ENCODE data around the gene PVALB.
"Not testable (repeated sequence)": the region's sequence is repeated elsewhere in the genome, so short reads cannot be mapped to it uniquely, and the experiment has no call there.

The PVALB gene

DNA sequence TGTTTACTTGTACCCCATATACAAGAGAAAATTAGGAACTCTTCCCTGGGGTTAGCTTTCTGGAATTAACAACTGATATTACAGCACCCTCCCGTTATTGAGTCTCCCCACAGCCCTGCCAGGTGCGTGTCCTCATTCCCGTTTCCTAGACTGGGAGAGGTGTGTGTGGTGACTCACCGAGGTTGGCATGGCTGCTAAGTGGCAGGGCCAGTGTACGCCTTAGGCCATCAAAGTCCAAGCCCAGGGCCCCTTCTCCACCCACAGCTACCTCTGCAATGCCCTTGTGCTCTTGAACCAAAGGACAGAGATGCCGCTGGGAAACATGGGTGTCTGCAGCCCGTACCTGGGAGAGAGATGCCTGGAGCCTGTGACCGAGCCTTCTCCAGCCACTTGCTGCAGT is 53.3 kb downstream of the PVALB start:
- Mint-ChIP-seq H3K4me1 (no peaks in the 10 kb centered on the region), H3K4me3 (no peak overlapping the region), H3K9me3 (no peaks in the 10 kb centered on the region), H3K36me3 (no peaks in the 10 kb centered on the region), H3K27ac (no peak overlapping the region), H3K27me3 (no peaks in the 10 kb centered on the region)

DNA sequence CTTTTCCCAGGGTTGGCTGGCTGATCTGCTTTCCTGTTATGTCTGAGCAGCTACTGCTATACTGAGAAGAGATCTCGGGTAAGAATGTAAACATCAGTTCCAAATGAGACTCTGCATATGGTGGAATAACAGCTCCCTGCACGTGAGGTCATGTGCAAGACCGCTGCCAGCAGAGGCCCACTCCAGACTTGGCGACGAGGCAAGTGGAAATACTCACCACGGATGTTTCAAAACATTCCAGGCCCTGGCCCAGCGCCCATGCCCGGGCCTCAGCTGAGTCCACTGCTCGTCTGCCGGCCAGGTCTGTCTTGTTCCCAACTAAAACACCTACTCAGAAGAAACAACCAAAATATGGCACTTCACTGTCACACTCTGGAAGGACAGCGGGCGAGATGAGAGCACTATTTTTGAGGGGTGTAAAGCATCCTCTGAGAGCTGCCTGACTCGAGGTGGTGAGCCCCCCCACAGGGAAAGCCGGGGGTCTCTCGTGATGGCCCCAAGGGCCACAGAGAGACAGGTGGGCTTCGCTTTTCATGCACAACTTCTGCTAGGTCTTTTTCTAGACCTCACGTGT is 54.1 kb downstream of the PVALB start:
- Mint-ChIP-seq H3K4me3 (no peak overlapping the region), H3K9me3 (no peaks in the 10 kb centered on the region), H3K36me3 (no peaks in the 10 kb centered on the region), H3K27me3 (no peaks in the 10 kb centered on the region), H3K27ac (no peak overlapping the region), H3K4me1 (no peaks in the 10 kb centered on the region)

DNA sequence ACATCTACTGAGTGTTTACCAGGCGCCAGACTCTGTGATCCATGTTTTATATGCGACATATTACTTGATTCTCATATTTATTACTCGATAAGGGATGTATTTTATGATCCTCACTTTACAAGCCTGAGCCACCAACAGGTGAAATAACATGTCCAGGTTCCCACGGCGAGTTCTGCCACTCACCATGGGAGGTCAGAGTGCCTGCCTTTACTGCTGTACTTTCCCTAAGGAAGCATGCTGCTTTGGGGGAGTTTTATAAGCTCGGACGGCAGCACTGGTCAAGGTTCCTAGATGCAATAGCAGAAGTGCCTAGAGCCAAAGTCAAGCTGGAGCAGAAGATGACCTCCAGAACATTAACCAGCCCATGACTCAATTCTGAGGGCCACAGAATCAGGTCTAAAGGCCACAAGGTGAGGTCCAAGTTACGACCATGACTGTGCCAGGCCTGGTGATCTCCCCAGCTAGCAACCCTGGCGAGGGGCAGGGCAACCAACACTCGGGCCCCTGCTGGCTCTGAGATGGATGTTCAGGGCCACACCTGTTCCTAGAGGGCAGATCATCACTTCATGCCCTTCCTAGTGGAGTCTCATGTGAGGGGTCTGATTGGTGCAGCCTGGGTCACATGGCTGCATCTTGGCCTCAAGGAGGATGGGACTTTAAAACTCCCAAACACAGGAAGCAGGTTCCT is 55.1 kb downstream of the PVALB start:
- Mint-ChIP-seq H3K4me1 (peaks cover 4% of the 10 kb centered on the region), H3K27ac (no peak overlapping the region), H3K27me3 (no peaks in the 10 kb centered on the region), H3K4me3 (no peak overlapping the region), H3K9me3 (no peaks in the 10 kb centered on the region), H3K36me3 (no peaks in the 10 kb centered on the region)

GRCh38 chr22:36760786-36761185 is 56.0 kb downstream of the PVALB start:
- Mint-ChIP-seq H3K4me3 (no peak overlapping the region), H3K27me3 (no peaks in the 10 kb centered on the region), H3K36me3 (no peaks in the 10 kb centered on the region), H3K4me1 (peaks cover 4% of the 10 kb centered on the region), H3K9me3 (no peaks in the 10 kb centered on the region), H3K27ac (no peak overlapping the region)

- H3K27ac Mint-ChIP-seq: no peak overlapping the region
- no peaks in the 10 kb centered on the region for H3K27me3 Mint-ChIP-seq
- H3K9me3 Mint-ChIP-seq: no peaks in the 10 kb centered on the region
- H3K4me1 Mint-ChIP-seq: peaks cover 4% of the 10 kb centered on the region
- no peaks in the 10 kb centered on the region for H3K36me3 Mint-ChIP-seq
- H3K4me3 Mint-ChIP-seq: no peak overlapping the region
These were observed 57.2 kb downstream of the PVALB start for GRCh38 chr22:36759481-36760159.

DNA sequence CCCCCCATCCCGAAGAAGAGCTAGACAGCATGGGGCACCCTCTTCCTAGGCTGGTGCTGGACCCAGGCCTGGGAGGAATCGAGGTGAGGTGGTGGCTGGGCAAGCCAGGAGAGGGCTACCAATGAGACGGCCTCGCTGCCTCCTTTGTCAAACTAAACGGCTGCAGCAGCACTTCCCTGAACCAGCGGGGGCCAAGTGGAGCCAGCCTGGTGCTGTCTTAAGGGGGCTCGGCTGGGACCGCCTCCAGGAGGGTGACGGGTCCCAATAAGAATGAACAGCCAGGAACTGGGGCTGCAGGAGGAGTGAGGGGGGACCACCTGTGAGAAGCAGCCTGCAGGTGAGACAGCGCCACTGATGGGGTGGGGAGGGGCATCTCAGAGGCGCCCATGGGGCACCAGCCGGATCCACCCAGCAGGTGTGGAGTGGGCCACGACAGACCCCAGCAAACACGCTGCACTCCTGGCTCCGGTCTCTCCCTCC is 58.0 kb downstream of the PVALB start:
- no peak overlapping the region for H3K27ac Mint-ChIP-seq
- H3K4me1 Mint-ChIP-seq: peaks cover 4% of the 10 kb centered on the region
- H3K4me3 Mint-ChIP-seq: no peak overlapping the region
- H3K27me3 Mint-ChIP-seq: no peaks in the 10 kb centered on the region
- no peaks in the 10 kb centered on the region for H3K9me3 Mint-ChIP-seq
- H3K36me3 Mint-ChIP-seq: no peaks in the 10 kb centered on the region

DNA sequence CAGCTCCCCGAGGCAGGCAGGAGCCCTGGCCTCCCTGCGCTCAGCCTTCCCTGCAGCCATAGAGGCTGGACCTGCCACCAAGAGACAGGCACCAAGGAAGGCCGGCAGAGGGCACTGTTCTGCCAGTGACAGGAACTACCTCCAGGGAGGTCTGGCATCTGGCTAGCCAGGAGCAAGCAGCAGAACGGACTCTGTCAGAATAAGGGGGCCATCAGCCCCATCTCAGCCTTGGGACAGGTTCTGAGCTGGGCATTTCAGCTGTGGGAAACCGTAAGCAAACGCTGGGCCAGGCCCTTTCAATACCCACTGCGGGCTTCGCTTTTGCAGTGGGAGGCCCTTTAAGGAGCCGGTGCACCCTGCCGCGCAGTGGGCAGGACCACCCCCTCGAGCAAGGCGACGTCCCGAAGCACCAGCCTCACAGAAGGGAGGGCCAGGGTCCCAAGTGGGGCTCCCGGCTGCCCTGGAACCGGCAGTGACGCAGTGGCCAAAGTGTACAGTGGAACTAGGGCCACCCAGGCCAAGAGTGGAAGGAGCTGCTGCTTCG is 59.1 kb downstream of the PVALB start:
- no peaks in the 10 kb centered on the region for H3K27me3 Mint-ChIP-seq
- no peak overlapping the region for H3K4me3 Mint-ChIP-seq
- H3K36me3 Mint-ChIP-seq: no peaks in the 10 kb centered on the region
- peaks cover 4% of the 10 kb centered on the region for H3K4me1 Mint-ChIP-seq
- H3K27ac Mint-ChIP-seq: no peak overlapping the region
- H3K9me3 Mint-ChIP-seq: no peaks in the 10 kb centered on the region

GRCh38 chr22:36756746-36757655 is 59.8 kb downstream of the PVALB start:
- Mint-ChIP-seq H3K9me3 (no peaks in the 10 kb centered on the region), H3K27ac (peak overlapping the region; percentile 5), H3K36me3 (no peaks in the 10 kb centered on the region), H3K27me3 (no peaks in the 10 kb centered on the region), H3K4me1 (peaks cover 4% of the 10 kb centered on the region), H3K4me3 (no peak overlapping the region)

DNA sequence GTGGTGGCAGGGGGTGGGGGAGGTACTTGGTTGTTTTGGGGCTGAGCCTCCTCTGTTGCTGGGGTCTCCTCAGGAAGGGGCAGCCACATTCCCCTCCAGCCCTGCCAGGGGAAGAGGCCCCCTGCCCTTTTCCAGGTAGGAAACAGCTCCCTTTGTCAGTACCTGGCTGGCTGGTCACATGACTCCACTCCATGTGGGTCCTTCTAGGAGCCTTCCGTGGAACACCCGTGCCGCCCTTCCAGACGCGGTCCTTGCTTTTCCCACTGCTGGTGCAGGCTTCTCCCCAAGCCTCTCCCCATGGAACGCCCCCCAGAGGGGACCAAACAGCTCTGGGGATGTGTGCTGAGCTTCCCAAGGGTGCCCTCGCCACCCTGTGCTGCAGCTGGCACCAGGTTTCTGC is 60.8 kb downstream of the PVALB start:
- Mint-ChIP-seq H3K27me3 (no peaks in the 10 kb centered on the region), H3K4me1 (peaks cover 4% of the 10 kb centered on the region), H3K4me3 (no peak overlapping the region), H3K9me3 (no peaks in the 10 kb centered on the region), H3K36me3 (no peaks in the 10 kb centered on the region), H3K27ac (no peak overlapping the region)

DNA sequence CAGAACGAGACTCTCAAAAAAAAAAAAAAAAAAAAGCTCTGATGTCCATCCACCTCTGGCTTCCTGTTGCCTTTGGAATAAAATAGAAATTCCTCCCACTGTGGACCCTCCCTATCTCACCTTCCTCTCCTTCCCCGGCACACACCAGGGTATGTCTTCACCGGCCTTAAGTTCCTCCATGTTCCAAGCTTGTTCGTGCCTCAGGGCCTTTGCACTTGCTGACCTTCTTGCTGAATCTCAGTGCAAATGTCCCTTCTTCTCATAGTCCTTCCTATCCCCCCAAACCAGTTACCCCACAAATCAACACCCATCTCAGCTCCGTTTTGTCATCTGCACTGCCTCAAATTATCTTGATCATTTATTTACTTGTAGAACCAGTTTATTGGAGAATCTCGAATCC is 61.5 kb downstream of the PVALB start:
- Mint-ChIP-seq H3K4me3 (no peak overlapping the region), H3K4me1 (peaks cover 4% of the 10 kb centered on the region), H3K9me3 (no peaks in the 10 kb centered on the region), H3K27ac (no peak overlapping the region), H3K36me3 (no peaks in the 10 kb centered on the region), H3K27me3 (no peaks in the 10 kb centered on the region)

- H3K27ac Mint-ChIP-seq, H3K4me1 Mint-ChIP-seq, H3K27me3 Mint-ChIP-seq, H3K36me3 Mint-ChIP-seq, H3K9me3 Mint-ChIP-seq, H3K4me3 Mint-ChIP-seq: not testable (repeated sequence)
These were observed 62.0 kb downstream of the PVALB start for GRCh38 chr22:36754881-36755280.

GRCh38 chr22:36753916-36754315 is 62.9 kb downstream of the PVALB start:
- H3K4me1 Mint-ChIP-seq: peaks cover 4% of the 10 kb centered on the region
- H3K4me3 Mint-ChIP-seq: no peak overlapping the region
- H3K27me3 Mint-ChIP-seq: no peaks in the 10 kb centered on the region
- no peaks in the 10 kb centered on the region for H3K9me3 Mint-ChIP-seq
- no peak overlapping the region for H3K27ac Mint-ChIP-seq
- H3K36me3 Mint-ChIP-seq: no peaks in the 10 kb centered on the region

GRCh38 chr22:36753120-36753802 is 63.6 kb downstream of the PVALB start:
- Mint-ChIP-seq H3K27ac (no peak overlapping the region), H3K27me3 (no peaks in the 10 kb centered on the region), H3K36me3 (no peaks in the 10 kb centered on the region), H3K9me3 (no peaks in the 10 kb centered on the region), H3K4me1 (peaks cover 4% of the 10 kb centered on the region), H3K4me3 (no peak overlapping the region)

Measured in activated naive CD4-positive, alpha-beta T cell treated with anti-CD3 and anti-CD28 coated beads, Interleukin-2, amount 50 U/mL, for 24 hours (primary cell).